ENCODE results near the gene TRIM31. TPM values are rescaled to one million over a fixed set of nuclear protein-coding genes. Genes with fewer than 3 reads are reported as not detected.

The TRIM31 gene
- total and polyA plus RNA-seq, 8 donors: 0.14 to 0.22 (median 0.16) TPM; not detected in 1

GRCh38 chr6:30113841-30114240 is 951 bp upstream of the TRIM31 start:
- no peak for FAIRE-seq
- WGBS, 2 donors: 24 to 29% methylated on average over 1 of the region's 1 CpG
- Histone ChIP-seq H3K9me3 (no peaks in the 10 kb centered on the region), H3K36me3 (no peaks in the 10 kb centered on the region), H3K27me3 (peaks cover 0 to 16% (median 9%) of the 10 kb centered on the region in 4 donors), H3K27ac (no peak overlapping the region), H3K4me3 (no peak overlapping the region), H3K4me1 (no peaks in the 10 kb centered on the region)
- peak in 1 of 4 donors; percentile 21 for ATAC-seq
- intact Hi-C loops (cut with DNase I): no loop called here
- no peak for TF ChIP-seq CTCF (IDR thresholded peaks at IDR 0.05)
- DNase-seq: no peak

GRCh38 chr6:30112402-30112994 is 392 bp downstream of the TRIM31 start:
- Histone ChIP-seq H3K9me3 (no peaks in the 10 kb centered on the region), H3K4me3 (no peak overlapping the region), H3K27ac (no peak overlapping the region), H3K27me3 (peaks cover 0 to 16% (median 7%) of the 10 kb centered on the region in 4 donors), H3K36me3 (no peaks in the 10 kb centered on the region), H3K4me1 (no peaks in the 10 kb centered on the region)
- FAIRE-seq (no peak), ATAC-seq (no peak), DNase-seq (no peak)
- intact Hi-C loops (cut with DNase I): no loop called here
- WGBS, 2 donors: 60 to 67% methylated on average over 10 of the region's 10 CpGs
- TF ChIP-seq CTCF (IDR thresholded peaks at IDR 0.05): no peak

- WGBS, 2 donors: 26 to 41% methylated on average over 27 of the region's 27 CpGs
- peak in 1 of 6 donors; percentile 55 for DNase-seq
- intact Hi-C loops (cut with DNase I): no loop called here
Observed at GRCh38 chr6:30111266-30111856, 1.5 kb downstream of the TRIM31 start.

GRCh38 chr6:30104661-30105060 is 8.2 kb downstream of the TRIM31 start:
- FAIRE-seq: no peak
- Histone ChIP-seq H3K4me1 (peaks cover 11 to 15% (median 11%) of the 10 kb centered on the region in 3 donors), H3K27me3 (peaks cover 0 to 4% (median 0%) of the 10 kb centered on the region in 4 donors), H3K9me3 (no peaks in the 10 kb centered on the region), H3K27ac (no peak overlapping the region), H3K36me3 (no peaks in the 10 kb centered on the region), H3K4me3 (no peak overlapping the region)
- ATAC-seq: no peak
- 84 to 88% methylated on average over 2 of the region's 2 CpGs for WGBS, 2 donors
- TF ChIP-seq CTCF (IDR thresholded peaks at IDR 0.05): no peak
- DNase-seq: no peak
- intact Hi-C loops (cut with DNase I): no loop called here

More at GRCh38 chr6:30111266-30111856, 1.5 kb downstream of the TRIM31 start:
- H3K4me3 ChIP-seq: no peak overlapping the region
- H3K4me1 ChIP-seq: no peaks in the 10 kb centered on the region
- no peaks in the 10 kb centered on the region for H3K36me3 ChIP-seq
- peaks cover 0 to 13% (median 6%) of the 10 kb centered on the region in 4 donors for H3K27me3 ChIP-seq
- H3K27ac ChIP-seq: no peak overlapping the region
- no peak for FAIRE-seq
- no peak for ATAC-seq
- no peak for TF ChIP-seq CTCF (IDR thresholded peaks at IDR 0.05)
- no peaks in the 10 kb centered on the region for H3K9me3 ChIP-seq

- FAIRE-seq: no peak
- DNase-seq: no peak
- H3K9me3 ChIP-seq: no peaks in the 10 kb centered on the region
- 41 to 45% methylated on average over 3 of the region's 3 CpGs for WGBS, 2 donors
- peaks cover 0 to 6% (median 0%) of the 10 kb centered on the region in 4 donors for H3K27me3 ChIP-seq
- peak overlapping the region in 2 of 4 donors; percentile 41 to 48 for H3K4me3 ChIP-seq
- intact Hi-C loops (cut with DNase I): no loop called here
- H3K27ac ChIP-seq: no peak overlapping the region
- peaks cover 11 to 15% (median 11%) of the 10 kb centered on the region in 3 donors for H3K4me1 ChIP-seq
- no peak for TF ChIP-seq CTCF (IDR thresholded peaks at IDR 0.05)
- H3K36me3 ChIP-seq: no peaks in the 10 kb centered on the region
- ATAC-seq: no peak
Observed at GRCh38 chr6:30103872-30104179, 9.1 kb downstream of the TRIM31 start.

All from pancreas (tissue), 10 donors.